Muscle layer of colon (tissue), 2 donors: Measurements from ENCODE around the gene ADH5.
"Not testable (repeated sequence)": the region's sequence is repeated elsewhere in the genome, so short reads cannot be mapped to it uniquely, and the experiment has no call there.

Experiments
- H3K27ac ChIP-seq: one replicate; pipeline ENCODE4 v1.7.0; 2013; ENCODE audit warnings: low read depth, mild to moderate bottlenecking, low read length, moderate library complexity
- H3K27me3 ChIP-seq, 2 donors: one replicate each; pipeline ENCODE4 v1.7.0; 2013; ENCODE audit warnings: low read length in 2 of 2, mild to moderate bottlenecking in 2 of 2; ENCODE audit not compliant: insufficient read depth in 2 of 2, control insufficient read depth in 1 of 2
- H3K36me3 ChIP-seq: one replicate; pipeline ENCODE4 v1.7.0; 2013; ENCODE audit warnings: mild to moderate bottlenecking, low read length; ENCODE audit not compliant: insufficient read depth
- H3K4me1 ChIP-seq: one replicate; pipeline ENCODE4 v1.7.0; 2013; ENCODE audit warnings: mild to moderate bottlenecking, low read length; ENCODE audit not compliant: insufficient read depth
- H3K4me3 ChIP-seq, 2 donors: one replicate each; pipeline ENCODE4 v1.7.0; 2013; ENCODE audit warnings: low read length in 2 of 2, low read depth in 1 of 2, mild to moderate bottlenecking in 1 of 2, moderate library complexity in 1 of 2
- H3K9ac ChIP-seq: one replicate; pipeline ENCODE4 v1.7.0; 2013; ENCODE audit warnings: low read length
- H3K9me3 ChIP-seq: one replicate; pipeline ENCODE4 v1.7.0; 2013; ENCODE audit warnings: mild to moderate bottlenecking, low read length
- donor health status: abdominal sarcoma.
- donor health status: Adenocarcinoma of cecum.

ADH5 gene

GRCh38 chr4:99080869-99081268 is 7.7 kb downstream of the ADH5 start:
- not testable (repeated sequence) for H3K9me3 ChIP-seq, H3K4me1 ChIP-seq, H3K27ac ChIP-seq, H3K27me3 ChIP-seq, H3K9ac ChIP-seq, H3K4me3 ChIP-seq
- peaks cover 86% of the 10 kb centered on the region for H3K36me3 ChIP-seq

DNA sequence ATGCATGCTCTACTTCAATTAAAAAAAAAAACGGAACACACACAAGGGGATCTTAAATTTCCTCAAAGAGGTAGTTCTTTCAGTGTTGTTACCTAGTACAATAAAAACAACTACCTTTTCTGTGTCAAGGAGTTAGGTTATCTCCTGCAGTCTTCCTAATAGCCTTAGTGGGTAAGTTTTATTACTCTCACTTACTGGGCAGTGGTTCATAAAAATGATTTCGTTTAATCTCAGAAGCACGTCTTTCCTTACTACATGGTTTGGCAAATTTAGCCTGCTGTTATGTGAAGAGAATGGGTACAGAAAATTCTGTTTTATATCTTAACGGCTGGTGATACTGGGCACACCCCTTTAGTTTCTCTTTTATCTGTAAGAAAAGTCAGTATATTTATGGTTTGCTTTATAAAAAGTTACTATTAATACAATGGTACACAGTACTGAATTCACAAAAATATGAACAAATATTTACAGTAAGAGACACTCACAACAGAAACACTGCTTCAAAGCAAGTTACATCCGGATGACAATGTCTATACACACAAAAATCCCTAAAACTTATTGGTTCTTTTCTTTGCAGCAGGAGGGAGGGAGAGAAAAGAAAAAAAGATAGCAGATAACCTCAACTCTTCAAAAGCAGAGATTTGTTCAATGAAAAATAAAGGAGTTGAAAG is 8.8 kb downstream of the ADH5 start:
- Histone ChIP-seq H3K27me3 (no peaks in the 10 kb centered on the region), H3K27ac (no peak overlapping the region), H3K36me3 (peaks cover 83% of the 10 kb centered on the region), H3K9me3 (no peaks in the 10 kb centered on the region), H3K4me1 (peaks cover 3% of the 10 kb centered on the region), H3K4me3 (no peak overlapping the region), H3K9ac (no peak overlapping the region)

GRCh38 chr4:99078931-99079624 is 9.5 kb downstream of the ADH5 start:
- Histone ChIP-seq H3K36me3 (peaks cover 83% of the 10 kb centered on the region), H3K4me3 (no peak overlapping the region), H3K27ac (no peak overlapping the region), H3K27me3 (no peaks in the 10 kb centered on the region), H3K9me3 (no peaks in the 10 kb centered on the region), H3K9ac (no peak overlapping the region), H3K4me1 (peaks cover 3% of the 10 kb centered on the region)

- no peaks in the 10 kb centered on the region for H3K27me3 ChIP-seq
- no peak overlapping the region for H3K27ac ChIP-seq
- H3K9me3 ChIP-seq, result no peaks in the 10 kb centered on the region
- no peak overlapping the region for H3K9ac ChIP-seq
- H3K4me3 ChIP-seq, result no peak overlapping the region
- H3K36me3 ChIP-seq, result peaks cover 78% of the 10 kb centered on the region
- H3K4me1 ChIP-seq, result peaks cover 3% of the 10 kb centered on the region
These were observed 10.3 kb downstream of the ADH5 start for GRCh38 chr4:99078336-99078735.

DNA sequence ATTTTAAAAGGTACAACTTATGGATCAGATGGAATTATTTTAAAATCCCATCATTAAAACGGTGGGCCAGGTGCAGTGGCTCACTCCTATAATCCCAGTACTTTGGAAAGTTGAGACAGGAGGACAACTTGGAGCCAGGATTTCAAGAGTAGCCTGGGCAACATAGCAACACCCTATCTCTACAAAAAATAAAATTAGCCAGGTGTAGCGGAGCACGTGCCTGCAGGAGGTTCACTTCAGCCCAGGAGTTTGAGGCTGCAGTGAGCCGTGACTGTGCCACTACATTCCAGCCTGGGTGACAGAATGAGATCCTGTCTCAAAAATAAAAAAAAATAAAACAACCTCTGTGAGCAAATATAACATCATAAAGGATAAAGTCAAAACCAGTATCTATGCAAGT is 11.4 kb downstream of the ADH5 start:
- no peak overlapping the region for H3K4me3 ChIP-seq
- H3K9ac ChIP-seq, result no peak overlapping the region
- H3K36me3 ChIP-seq, result peaks cover 76% of the 10 kb centered on the region
- no peaks in the 10 kb centered on the region for H3K9me3 ChIP-seq
- H3K27ac ChIP-seq, result no peak overlapping the region
- no peaks in the 10 kb centered on the region for H3K27me3 ChIP-seq
- H3K4me1 ChIP-seq, result no peaks in the 10 kb centered on the region

GRCh38 chr4:99076292-99076976 is 12.2 kb downstream of the ADH5 start:
- peaks cover 75% of the 10 kb centered on the region for H3K36me3 ChIP-seq
- H3K9ac ChIP-seq, result no peak overlapping the region
- H3K4me3 ChIP-seq, result no peak overlapping the region
- no peaks in the 10 kb centered on the region for H3K27me3 ChIP-seq
- no peaks in the 10 kb centered on the region for H3K9me3 ChIP-seq
- H3K27ac ChIP-seq, result no peak overlapping the region
- H3K4me1 ChIP-seq, result no peaks in the 10 kb centered on the region

DNA sequence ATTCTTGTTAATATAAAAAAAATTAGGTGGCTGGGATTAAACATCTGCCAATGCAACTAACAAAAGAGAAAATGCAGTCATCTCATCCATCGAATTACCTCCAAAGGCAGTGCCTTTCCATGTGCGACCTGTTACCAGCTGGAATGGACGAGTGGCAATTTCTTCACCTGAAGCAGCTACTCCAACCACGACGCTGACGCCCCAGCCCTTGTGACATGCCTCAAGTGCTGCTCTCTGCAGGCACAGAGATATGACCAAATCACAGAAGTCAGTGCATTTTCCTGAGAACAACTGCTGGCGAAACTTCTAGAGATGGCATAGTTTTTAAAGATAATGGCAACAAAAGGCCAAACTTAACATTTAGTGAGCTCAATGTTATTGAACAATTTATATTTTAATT is 13.8 kb downstream of the ADH5 start:
- no peaks in the 10 kb centered on the region for H3K4me1 ChIP-seq
- H3K27me3 ChIP-seq, result no peaks in the 10 kb centered on the region
- no peak overlapping the region for H3K9ac ChIP-seq
- H3K9me3 ChIP-seq, result no peaks in the 10 kb centered on the region
- H3K4me3 ChIP-seq, result no peak overlapping the region
- H3K27ac ChIP-seq, result no peak overlapping the region
- peaks cover 59% of the 10 kb centered on the region for H3K36me3 ChIP-seq

GRCh38 chr4:99071159-99071558 is 17.4 kb downstream of the ADH5 start:
- Histone ChIP-seq H3K27me3 (no peaks in the 10 kb centered on the region), H3K9ac (no peak overlapping the region), H3K4me1 (no peaks in the 10 kb centered on the region), H3K27ac (no peak overlapping the region), H3K4me3 (no peak overlapping the region), H3K36me3 (peaks cover 26% of the 10 kb centered on the region), H3K9me3 (no peaks in the 10 kb centered on the region)

- H3K9ac ChIP-seq, result no peak overlapping the region
- peaks cover 5% of the 10 kb centered on the region for H3K36me3 ChIP-seq
- no peak overlapping the region for H3K4me3 ChIP-seq
- H3K27me3 ChIP-seq, result no peaks in the 10 kb centered on the region
- no peaks in the 10 kb centered on the region for H3K4me1 ChIP-seq
- no peaks in the 10 kb centered on the region for H3K9me3 ChIP-seq
- no peak overlapping the region for H3K27ac ChIP-seq
These were observed 21.0 kb downstream of the ADH5 start for GRCh38 chr4:99067617-99068016.

DNA sequence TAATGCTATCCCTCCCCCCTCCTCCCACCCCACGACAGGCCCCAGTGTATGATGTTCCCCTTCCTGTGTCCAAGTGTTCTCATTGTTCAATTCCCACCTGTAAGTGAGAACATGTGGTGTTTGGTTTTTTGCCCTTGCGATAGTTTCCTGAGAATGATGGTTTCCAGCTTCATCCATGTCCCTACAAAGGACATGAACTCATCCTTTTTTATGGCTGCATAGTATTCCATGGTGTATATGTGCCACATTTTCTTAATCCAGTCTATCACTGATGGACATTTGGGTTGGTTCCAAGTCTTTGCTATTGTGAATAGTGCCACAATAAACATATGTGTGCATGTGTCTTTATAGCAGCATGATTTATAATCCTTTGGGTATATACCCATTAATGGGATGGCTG is 23.1 kb downstream of the ADH5 start:
- not testable (repeated sequence) for H3K9me3 ChIP-seq, H3K27me3 ChIP-seq, H3K4me3 ChIP-seq, H3K36me3 ChIP-seq, H3K27ac ChIP-seq, H3K4me1 ChIP-seq, H3K9ac ChIP-seq

DNA sequence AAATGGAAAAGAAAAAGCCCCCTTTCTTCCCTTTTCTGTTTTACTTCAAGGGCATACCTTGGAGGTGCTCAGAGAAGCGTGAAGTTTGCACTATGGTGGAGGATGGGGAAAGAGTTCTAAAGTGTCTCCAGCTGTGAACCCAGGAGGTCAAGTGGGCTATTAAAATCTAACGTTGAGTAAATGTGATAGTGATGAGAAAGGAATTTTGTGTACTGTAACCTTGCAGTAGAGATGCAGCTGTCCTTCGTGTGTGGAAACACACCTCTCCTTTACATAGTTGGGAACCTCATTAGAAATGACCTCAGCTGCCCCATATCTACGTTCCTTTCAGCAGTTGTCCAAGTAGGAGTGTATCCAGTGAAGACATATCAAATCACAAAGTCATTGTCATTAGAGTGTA is 26.5 kb downstream of the ADH5 start:
- H3K4me1 ChIP-seq, result peaks cover 4% of the 10 kb centered on the region
- H3K4me3 ChIP-seq, result no peak overlapping the region
- no peaks in the 10 kb centered on the region for H3K27me3 ChIP-seq
- no peak overlapping the region for H3K9ac ChIP-seq
- no peaks in the 10 kb centered on the region for H3K9me3 ChIP-seq
- H3K36me3 ChIP-seq, result peaks cover 13% of the 10 kb centered on the region
- no peak overlapping the region for H3K27ac ChIP-seq
